ENCODE measurements around the gene OAF. TPM values are rescaled to one million over a fixed set of nuclear protein-coding genes. Genes with fewer than 3 reads are reported as not detected.

Gene OAF
- total and polyA plus RNA-seq, 2 of the 8 experiments (the other 6 are each of a cell fraction or from before 2014, with no cell fraction given), result 1.3 to 1.5 TPM

DNA sequence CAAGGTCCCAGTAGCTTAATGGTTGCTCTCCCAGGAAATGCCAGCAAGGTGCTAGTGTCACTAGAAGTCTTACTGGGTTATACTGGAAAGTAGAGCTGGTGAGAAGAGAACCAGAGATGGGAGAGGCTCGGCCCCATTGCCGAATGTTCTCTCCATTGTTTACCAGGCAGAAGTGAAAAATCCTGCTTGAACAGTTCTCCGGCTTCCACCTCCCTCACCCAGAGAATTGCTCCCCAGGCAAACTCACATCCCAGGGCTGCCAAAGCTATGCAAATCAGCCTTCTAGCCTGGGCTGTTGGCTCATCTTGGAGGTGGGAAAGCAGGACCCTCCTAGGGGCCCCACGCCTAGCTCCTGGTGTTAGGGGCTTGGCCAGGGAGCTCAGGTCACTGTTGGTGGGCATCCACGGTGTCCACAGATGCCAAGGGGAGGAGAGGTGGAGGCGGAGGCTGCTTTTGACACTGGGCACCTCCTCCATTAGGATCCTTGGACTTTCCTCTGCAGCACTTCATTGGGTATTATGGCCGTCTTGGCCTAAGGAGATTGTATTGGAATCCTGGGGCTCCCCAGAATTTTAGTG is 49.2 kb downstream of the OAF start:
- H3K4ac ChIP-seq (replicated peaks; ENCODE audit: insufficient read length, low read depth, low read length), result no peak overlapping the region
- no peaks in the 10 kb centered on the region for H4K20me1 ChIP-seq (replicated peaks in 1 of 2; ENCODE audit: control insufficient read depth in 1 of 2, insufficient read depth in 2 of 2, low read length in 2 of 2)
- no peak overlapping the region for H3K27ac ChIP-seq (ENCODE audit: low read depth, low read length)
- FAIRE-seq (no peak), DNase-seq (ENCODE audit: low read depth in 1 of 2, low spot score in 2 of 2) (no peak)
- no peak overlapping the region for H3K56ac ChIP-seq (replicated peaks; ENCODE audit: insufficient read length, low read depth, low read length)
- ChIA-PET CTCF (ENCODE audit: partially characterized antibody) (interaction anchor here (0.6 to 41.2 kb wide), 7 partner anchors 13 to 462 kb away, joined by 3 to 1412 read pairs (median 5); no protein-coding TSS in a partner anchor), POLR2A (ENCODE audit: partially characterized antibody) (interaction anchor here (1.4 kb wide), 1 partner anchor 24 kb away, joined by 5 read pairs; no protein-coding TSS in a partner anchor)
- H2BK12ac ChIP-seq (ENCODE audit: low read depth, low read length), result no peak overlapping the region
- WGBS, 2 experiments (ENCODE audit: extremely low coverage in 1 of 2, insufficient coverage in 1 of 2, insufficient read length in 1 of 2, insufficient replicate concordance in 2 of 2, low coverage in 1 of 2, low lambda C conversion rate in 2 of 2, missing lambda C conversion rate in 1 of 2), result 90% methylated on average over 7 of the region's 7 CpGs; no CpG with 5 or more reads in 1 of the 2 experiments
- no peaks in the 10 kb centered on the region; the same call in 1 of the 2 replicates for H3K23me2 ChIP-seq (ENCODE audit: low read depth, low read length)
- H2BK20ac ChIP-seq (ENCODE audit: low read length), result peak overlapping the region; percentile 63; the same call in 1 of the 2 replicates
- no peak overlapping the region for H3K4me3 ChIP-seq (ENCODE audit: extremely low read depth in 1 of 4, insufficient read depth in 2 of 4, low read depth in 3 of 4, low read length in 4 of 4)
- H4K91ac ChIP-seq (replicated peaks; ENCODE audit: insufficient read length, low read length), result no peak overlapping the region
- no peak overlapping the region for H2AFZ ChIP-seq (ENCODE audit: low read length)
- H3K79me1 ChIP-seq (ENCODE audit: low read depth, low read length), result no peaks in the 10 kb centered on the region; the same call in 1 of the 2 replicates
- H3K27me3 ChIP-seq (replicated peaks in 1 of 4; ENCODE audit: control insufficient read depth in 3 of 4, extremely low read depth in 1 of 4, insufficient read depth in 3 of 4, low read length in 3 of 4), result peaks cover 0 to 7% (median 3%) of the 10 kb centered on the region in 4 experiments; a peak in 4 of 7 replicates
- no peak overlapping the region for H3K9ac ChIP-seq (replicated peaks in 1 of 4; ENCODE audit: extremely low read depth in 1 of 4, low read depth in 3 of 4, low read length in 3 of 4)
- H4K8ac ChIP-seq (ENCODE audit: extremely low read depth, insufficient read depth, low read length), result no peak overlapping the region
- H3K18ac ChIP-seq (ENCODE audit: extremely low read depth, low read length), result no peak overlapping the region; the same call in 1 of the 2 replicates
- H2BK120ac ChIP-seq (replicated peaks; ENCODE audit: low read depth, low read length), result no peak overlapping the region
- H3K23ac ChIP-seq (ENCODE audit: insufficient read length), result no peak overlapping the region
- H2AK5ac ChIP-seq (ENCODE audit: low read depth, low read length), result no peak overlapping the region
- H2BK15ac ChIP-seq (ENCODE audit: low read length), result no peak overlapping the region
- no peaks in the 10 kb centered on the region for H3K79me2 ChIP-seq (ENCODE audit: control insufficient read depth in 1 of 2, insufficient read depth in 2 of 2, low read length in 2 of 2)
- H3K36me3 ChIP-seq (ENCODE audit: control insufficient read depth in 2 of 4, insufficient read depth in 4 of 4, low read length in 3 of 4), result no peaks in the 10 kb centered on the region
- TF ChIP-seq RNF2 (IDR thresholded peaks at IDR 0.05; ENCODE audit: borderline replicate concordance, low read depth, low read length, missing control alignments, poor library complexity, severe bottlenecking), result no peak
- no peak for TF ChIP-seq NRF1 (IDR thresholded peaks at IDR 0.05; ENCODE audit: low read depth, low read length)
- no peak overlapping the region for H4K5ac ChIP-seq (ENCODE audit: insufficient read length, low read depth, low read length)
- H2BK5ac ChIP-seq (ENCODE audit: low read depth, low read length), result no peak overlapping the region
- no peak overlapping the region for H3K4me2 ChIP-seq (ENCODE audit: insufficient read depth in 1 of 2, low read depth in 2 of 2, low read length in 2 of 2)
- H3K9me3 ChIP-seq (ENCODE audit: insufficient read depth in 2 of 2, low read depth in 1 of 2, low read length in 1 of 2), result no peaks in the 10 kb centered on the region
- no peak overlapping the region for H3K14ac ChIP-seq (ENCODE audit: insufficient read length)
- peaks cover 9 to 20% (median 12%) of the 10 kb centered on the region in 4 experiments for H3K4me1 ChIP-seq (replicated peaks in 1 of 4; ENCODE audit: control insufficient read depth in 3 of 4, insufficient read depth in 4 of 4, low read length in 3 of 4)

All from H1 (cell line).